Measurements from ENCODE around the gene THADA. TPM values are rescaled to one million over a fixed set of nuclear protein-coding genes. Genes with fewer than 3 reads are reported as not detected.

THADA gene
- total and polyA plus RNA-seq, 2 donors (not counting 3 experiments of a cell fraction or from before 2014, with no cell fraction given): 22.6 to 25.3 TPM

- dilution Hi-C loops (cut with MboI; ENCODE audit: extremely low pct_ligation_motif_present, low sequenced_read_pairs): no loop called here
- no peak for TF ChIP-seq FOS (IDR thresholded peaks at IDR 0.05; ENCODE audit: borderline replicate concordance, insufficient read depth, low read length)
- TF ChIP-seq GATA2 (IDR thresholded peaks at IDR 0.05; ENCODE audit: insufficient read depth, insufficient read length, low read depth, low read length): no peak
- TF ChIP-seq MYC (IDR thresholded peaks at IDR 0.05; ENCODE audit: low read depth, low read length): no peak
- no peak for TF ChIP-seq EZH2 (IDR thresholded peaks at IDR 0.05; ENCODE audit: borderline replicate concordance, low read depth, low read length, severe bottlenecking)
- TF ChIP-seq POLR2A (IDR thresholded peaks at IDR 0.05; ENCODE audit: low read depth, low read length): no peak
- no peak for TF ChIP-seq CTCF (IDR thresholded peaks at IDR 0.05; ENCODE audit: extremely low read depth in 1 of 2, insufficient read depth in 1 of 2, low read depth in 1 of 2, low read length in 2 of 2)
- no peak for TF ChIP-seq JUN (IDR thresholded peaks at IDR 0.05; ENCODE audit: borderline replicate concordance, insufficient read depth, insufficient read length, low read depth)
- TF ChIP-seq MAX (IDR thresholded peaks at IDR 0.05; ENCODE audit: insufficient read depth, insufficient read length): no peak
- H2AFZ ChIP-seq (ENCODE audit: low read depth, low read length): no peak overlapping the region
- intact Hi-C loops (cut with micrococcal nuclease): no loop called here
- H3K27ac ChIP-seq (ENCODE audit: insufficient read depth, low read depth, low read length): no peak overlapping the region
- CTCF ChIA-PET: no interaction called here
- no peaks in the 10 kb centered on the region for H3K9me3 ChIP-seq (replicated peaks; ENCODE audit: control insufficient read depth, insufficient read depth, low read length)
- H3K36me3 ChIP-seq (ENCODE audit: control insufficient read depth in 2 of 2, extremely low read depth in 1 of 2, insufficient read depth in 2 of 2, low read length in 2 of 2): no peaks in the 10 kb centered on the region
- no peaks in the 10 kb centered on the region for H3K79me2 ChIP-seq (ENCODE audit: control insufficient read depth, insufficient read depth, low read length)
- DNase-seq (ENCODE audit: low read depth, low spot score) (no peak), FAIRE-seq (no peak)
- no peak overlapping the region for H3K9ac ChIP-seq (replicated peaks; ENCODE audit: extremely low read depth, insufficient read depth, low read length)
- H3K9me1 ChIP-seq (replicated peaks; ENCODE audit: control insufficient read depth, extremely low read depth, insufficient read depth, low read length): no peaks in the 10 kb centered on the region
- no peak overlapping the region for H3K4me3 ChIP-seq (replicated peaks in 1 of 3; ENCODE audit: insufficient read depth in 1 of 3, low read depth in 1 of 3, low read length in 3 of 3)
- H4K20me1 ChIP-seq (replicated peaks; ENCODE audit: control insufficient read depth, extremely low read depth, insufficient read depth, low read length): no peaks in the 10 kb centered on the region
- no peaks in the 10 kb centered on the region for H3K27me3 ChIP-seq (ENCODE audit: control insufficient read depth in 2 of 2, insufficient read depth in 2 of 2, low read length in 2 of 2)
- H3K4me2 ChIP-seq (ENCODE audit: insufficient read depth, low read length): no peak overlapping the region
- no TSS peak for BruUV-seq (replicated peaks)
- POLR2A ChIA-PET: no interaction called here
- peaks cover 28% of the 10 kb centered on the region for H3K4me1 ChIP-seq (ENCODE audit: control insufficient read depth, extremely low read depth, insufficient read depth, low read length)
These were observed 322.3 kb downstream of the THADA start for GRCh38 chr2:43273529-43273928.

All from endothelial cell of umbilical vein (primary cell).